ENCODE measurements around the gene LYSET. TPM values are rescaled to one million over a fixed set of nuclear protein-coding genes. Genes with fewer than 3 reads are reported as not detected.

The LYSET gene
- total RNA-seq, 1 donor from 2014 or later = 17.0 TPM

DNA sequence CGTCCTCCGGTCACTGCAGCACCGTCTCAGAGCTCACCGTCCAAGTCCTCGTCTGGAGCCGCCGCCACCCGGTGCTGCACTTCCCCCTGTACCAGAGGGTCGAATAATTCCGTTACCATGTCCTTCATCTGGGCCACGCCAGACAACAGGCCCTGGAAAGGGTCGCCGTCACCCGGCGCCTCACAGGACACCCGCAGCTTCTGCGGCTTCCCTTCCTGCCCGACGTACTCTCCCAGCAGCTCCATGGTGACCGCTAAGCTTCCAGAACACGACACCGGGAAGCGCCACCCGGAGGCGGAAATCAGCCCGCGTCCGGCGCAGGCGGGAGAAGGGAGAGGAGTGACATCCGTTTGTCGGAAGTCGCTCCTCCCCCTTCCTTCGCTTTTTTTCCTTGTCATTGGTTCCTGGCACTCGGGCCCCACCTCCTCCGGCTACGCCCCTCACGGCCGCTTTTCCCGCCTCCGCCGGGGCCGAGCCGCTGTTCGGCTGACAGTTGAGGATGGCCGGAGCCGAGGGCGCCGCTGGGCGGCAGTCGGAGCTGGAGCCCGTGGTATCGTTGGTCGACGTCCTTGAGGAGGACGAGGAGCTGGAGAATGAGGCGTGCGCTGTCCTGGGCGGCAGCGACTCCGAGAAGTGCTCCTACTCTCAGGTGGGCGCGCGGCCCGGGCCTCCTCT is 21.8 kb downstream of the LYSET start, which contains the start of the genes GON7 and UBR7:
TSS of gene GON7 (minus strand) at position 273 of the 675 bp plus-strand sequence. CDS start at position 245, 28 bp downstream.
TSS of gene UBR7 (plus strand) at position 464 of the 675 bp plus-strand sequence. CDS start at position 500, 36 bp downstream.
- peak; percentile 89 for DNase-seq (ENCODE audit: low read depth)
- H3K27me3 ChIP-seq (ENCODE audit: control insufficient read depth, insufficient read depth, low read length) = no peaks in the 10 kb centered on the region
- H3K36me3 ChIP-seq (ENCODE audit: control insufficient read depth, insufficient read depth, low read length) = no peaks in the 10 kb centered on the region
- peak within 1 kb of the TSS; percentile 83 for H3K4me3 ChIP-seq (ENCODE audit: low read depth, low read length)
- TF ChIP-seq CTCF (IDR thresholded peaks at IDR 0.05; ENCODE audit: insufficient read depth, low read length, poor library complexity, severe bottlenecking) = peak; percentile 12

GRCh38 chr14:93207468-93208308 is 22.6 kb downstream of the LYSET start:
- H3K4me3 ChIP-seq (ENCODE audit: low read depth, low read length) = peak overlapping the region; percentile 83
- DNase-seq (ENCODE audit: low read depth) = no peak
- peak; percentile 63 for TF ChIP-seq CTCF (IDR thresholded peaks at IDR 0.05; ENCODE audit: insufficient read depth, low read length, poor library complexity, severe bottlenecking)
- H3K27me3 ChIP-seq (ENCODE audit: control insufficient read depth, insufficient read depth, low read length) = no peaks in the 10 kb centered on the region
- H3K36me3 ChIP-seq (ENCODE audit: control insufficient read depth, insufficient read depth, low read length) = no peaks in the 10 kb centered on the region

- no peak for TF ChIP-seq CTCF (IDR thresholded peaks at IDR 0.05; ENCODE audit: insufficient read depth, low read length, poor library complexity, severe bottlenecking)
- Histone ChIP-seq H3K27me3 (ENCODE audit: control insufficient read depth, insufficient read depth, low read length) (no peaks in the 10 kb centered on the region), H3K4me3 (ENCODE audit: low read depth, low read length) (no peak overlapping the region), H3K36me3 (ENCODE audit: control insufficient read depth, insufficient read depth, low read length) (peaks cover 1% of the 10 kb centered on the region)
- DNase-seq (ENCODE audit: low read depth) = no peak
Measured at GRCh38 chr14:93212432-93212831, 27.3 kb downstream of the LYSET start.

- no peak for DNase-seq (ENCODE audit: low read depth)
- Histone ChIP-seq H3K27me3 (ENCODE audit: control insufficient read depth, insufficient read depth, low read length) (no peaks in the 10 kb centered on the region), H3K4me3 (ENCODE audit: low read depth, low read length) (no peak overlapping the region), H3K36me3 (ENCODE audit: control insufficient read depth, insufficient read depth, low read length) (peaks cover 1% of the 10 kb centered on the region)
- TF ChIP-seq CTCF (IDR thresholded peaks at IDR 0.05; ENCODE audit: insufficient read depth, low read length, poor library complexity, severe bottlenecking) = no peak
Measured at GRCh38 chr14:93214598-93214997, 29.5 kb downstream of the LYSET start.

DNA sequence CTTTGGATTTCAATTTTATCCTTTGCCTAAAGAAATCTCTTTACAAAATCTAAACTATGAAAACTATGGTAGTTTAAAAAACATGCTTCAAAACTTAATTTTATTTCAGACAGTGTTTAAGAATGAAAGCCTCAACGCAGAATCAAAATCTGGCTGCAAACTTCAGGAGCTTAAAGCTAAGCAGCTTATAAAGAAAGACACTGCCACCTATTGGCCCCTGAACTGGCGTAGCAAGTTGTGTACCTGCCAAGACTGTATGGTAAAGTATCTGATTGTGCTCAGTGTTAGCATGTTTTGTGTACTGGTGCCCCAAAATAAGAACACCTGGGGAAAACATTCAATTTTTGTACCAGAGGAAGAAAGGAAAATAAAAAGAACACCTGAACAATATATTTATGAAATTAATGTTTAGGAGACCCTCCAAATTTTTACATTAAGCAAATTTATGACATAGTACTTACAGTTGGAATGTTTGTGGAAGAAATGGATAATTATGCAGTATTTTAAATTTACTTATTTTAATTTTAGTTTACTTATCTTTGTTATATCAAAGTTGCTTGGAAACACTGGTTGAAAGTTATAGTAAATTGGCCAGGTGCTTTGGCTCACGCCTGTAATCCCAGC is 34.1 kb downstream of the LYSET start:
- TF ChIP-seq CTCF (IDR thresholded peaks at IDR 0.05; ENCODE audit: insufficient read depth, low read length, poor library complexity, severe bottlenecking) = peak; percentile 78
- H3K36me3 ChIP-seq (ENCODE audit: control insufficient read depth, insufficient read depth, low read length) = peaks cover 1% of the 10 kb centered on the region
- DNase-seq (ENCODE audit: low read depth) = peak; percentile 48
- no peaks in the 10 kb centered on the region for H3K27me3 ChIP-seq (ENCODE audit: control insufficient read depth, insufficient read depth, low read length)
- H3K4me3 ChIP-seq (ENCODE audit: low read depth, low read length) = no peak overlapping the region
